Activated CD4-positive, CD25-positive, alpha-beta regulatory T cell treated with anti-CD3 and anti-CD28 coated beads, Interleukin-2, amount 50 U/mL, for 24 hours (primary cell): ENCODE data around the gene CAMK1D.
"Not testable (repeated sequence)": the region's sequence is repeated elsewhere in the genome, so short reads cannot be mapped to it uniquely, and the experiment has no call there.

Experiments used
- ATAC-seq, 2 donors: fragments of 150-1000 bp; cut with Tn5 transposase; one replicate each; pipeline ENCODE4 v1.10.0; 2021; ENCODE audit warnings: mild to moderate bottlenecking in 1 of 2, moderate library complexity in 1 of 2

Gene CAMK1D

GRCh38 chr10:12730809-12731519, 381.6 kb downstream of the CAMK1D start:
- ATAC-seq, result no peak

- ATAC-seq, result no peak
Observed at GRCh38 chr10:12733271-12733670, 383.9 kb downstream of the CAMK1D start.

GRCh38 chr10:12735843-12736462, 386.6 kb downstream of the CAMK1D start:
- ATAC-seq, result no peak

- no peak for ATAC-seq
Observed at GRCh38 chr10:12740813-12741212, 391.5 kb downstream of the CAMK1D start.

GRCh38 chr10:12741360-12741804, 392.0 kb downstream of the CAMK1D start:
- ATAC-seq, result no peak

GRCh38 chr10:12742771-12743170, 393.4 kb downstream of the CAMK1D start:
- ATAC-seq, result no peak

- ATAC-seq, result not testable (repeated sequence)
Observed at GRCh38 chr10:12743466-12743865, 394.1 kb downstream of the CAMK1D start.

- ATAC-seq, result no peak
Observed at GRCh38 chr10:12743941-12744340, 394.6 kb downstream of the CAMK1D start.

- ATAC-seq, result no peak
Observed at GRCh38 chr10:12748186-12748585, 398.8 kb downstream of the CAMK1D start.

GRCh38 chr10:12749760-12750478, 400.6 kb downstream of the CAMK1D start:
- ATAC-seq, result no peak

GRCh38 chr10:12750526-12751201, 401.3 kb downstream of the CAMK1D start:
- ATAC-seq, result no peak

- ATAC-seq, result no peak
Observed at GRCh38 chr10:12755075-12755474, 405.7 kb downstream of the CAMK1D start.

- ATAC-seq, result no peak
Observed at GRCh38 chr10:12757351-12757750, 408.0 kb downstream of the CAMK1D start.

- no peak for ATAC-seq
Observed at GRCh38 chr10:12758271-12758670, 408.9 kb downstream of the CAMK1D start.

GRCh38 chr10:12766223-12766622, 416.9 kb downstream of the CAMK1D start:
- ATAC-seq, result no peak

- no peak for ATAC-seq
Observed at GRCh38 chr10:12768156-12769100, 419.1 kb downstream of the CAMK1D start.

GRCh38 chr10:12769323-12770044, 420.1 kb downstream of the CAMK1D start:
- ATAC-seq, result no peak

GRCh38 chr10:12771981-12772760, 422.8 kb downstream of the CAMK1D start:
- no peak for ATAC-seq

GRCh38 chr10:12772797-12773587, 423.6 kb downstream of the CAMK1D start:
- ATAC-seq, result no peak
